ENCODE data around the gene CEP152. TPM values are rescaled to one million over a fixed set of nuclear protein-coding genes. Genes with fewer than 3 reads are reported as not detected.

The CEP152 gene
- total RNA-seq, 1 donor from 2014 or later = 4.7 TPM

DNA sequence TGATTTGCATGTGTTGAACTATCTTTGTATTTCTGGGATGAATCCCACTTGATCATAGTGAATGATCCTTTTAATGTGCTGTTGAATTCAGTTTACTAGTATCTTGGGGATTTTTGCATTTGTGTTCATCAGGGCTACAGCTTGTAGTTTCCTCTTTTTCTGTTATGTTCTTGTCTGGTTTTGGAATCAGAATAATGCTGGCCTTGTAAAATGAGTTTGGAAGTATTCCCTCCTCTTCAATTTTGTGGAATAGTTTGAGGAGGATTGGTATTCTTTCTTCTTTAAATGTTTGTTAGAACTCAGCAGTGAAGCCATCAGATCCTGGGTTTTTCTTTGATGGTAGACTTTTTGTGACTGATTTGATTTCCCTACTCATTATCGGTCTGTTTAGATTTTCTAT lies 102.2 kb downstream of the CEP152 start:
- no peak for DNase-seq (ENCODE audit: low spot score)

DNA sequence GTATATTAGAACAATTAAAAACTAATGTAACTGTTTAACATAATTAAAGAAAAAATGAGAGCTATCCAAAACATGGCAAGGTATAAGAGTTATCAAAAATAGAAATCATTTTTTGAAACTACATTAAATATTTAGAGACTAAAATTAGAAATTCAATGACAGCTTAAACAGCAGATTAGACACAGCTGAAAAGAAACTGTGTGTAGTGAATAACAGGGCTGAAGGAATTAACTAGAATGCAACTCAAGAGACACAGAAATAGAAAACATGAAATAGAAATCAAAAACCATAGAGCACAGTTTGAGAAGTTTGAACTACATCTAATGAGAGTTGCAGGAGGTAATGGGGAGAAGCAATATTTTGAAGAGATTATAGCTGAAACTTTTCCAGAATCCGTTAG lies 105.5 kb downstream of the CEP152 start:
- DNase-seq (ENCODE audit: low spot score) = no peak

DNA sequence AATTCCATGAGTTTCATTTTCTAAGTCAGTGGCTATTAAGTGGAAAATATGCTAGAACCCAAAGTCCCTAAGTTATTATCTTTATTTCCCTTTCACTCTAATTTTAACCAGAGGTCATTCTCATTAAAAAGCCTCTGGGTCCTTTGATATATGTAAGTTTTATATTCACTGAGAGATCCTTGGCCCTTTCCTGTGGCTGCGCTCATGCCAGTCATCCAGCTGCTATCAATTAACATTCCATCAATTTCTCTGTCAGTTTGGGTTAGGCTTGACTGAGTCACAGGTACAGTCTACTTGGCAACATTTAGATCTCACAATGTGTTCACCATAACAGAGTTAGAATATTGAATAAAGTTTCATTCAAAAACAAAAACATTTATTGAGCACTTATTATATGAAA lies 107.3 kb downstream of the CEP152 start:
- DNase-seq (ENCODE audit: low spot score) = no peak

DNA sequence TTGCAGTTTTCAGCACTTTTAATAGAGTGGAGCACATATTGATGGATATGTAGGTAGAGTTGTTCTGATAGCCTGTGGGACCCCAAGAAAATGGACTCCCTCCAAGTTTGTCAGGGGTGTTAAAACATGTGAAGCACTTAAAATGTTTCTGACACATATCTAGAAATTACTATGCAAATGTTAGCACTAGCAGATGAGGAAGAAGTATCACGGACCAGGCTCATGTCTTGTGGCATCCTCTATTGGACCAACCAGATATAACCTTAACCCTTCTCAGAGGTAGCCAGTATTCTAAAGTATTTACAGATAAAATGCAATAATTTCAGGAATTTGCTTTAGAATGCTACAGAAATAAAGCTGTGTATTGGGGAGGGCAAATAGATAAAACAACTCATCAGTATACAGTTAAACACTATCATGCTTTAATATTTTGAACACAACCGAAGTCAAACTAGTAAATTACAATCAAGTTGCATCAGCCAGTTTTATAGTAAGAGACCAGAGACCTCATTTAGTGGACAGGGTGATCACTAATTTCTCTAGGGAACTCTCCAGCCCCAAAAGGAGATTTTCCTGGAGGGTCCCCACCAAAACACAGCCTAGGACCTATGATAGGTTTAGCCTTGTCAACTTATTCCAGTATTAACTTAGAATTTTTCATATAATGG lies 108.2 kb downstream of the CEP152 start:
- DNase-seq (ENCODE audit: low spot score) = no peak

DNA sequence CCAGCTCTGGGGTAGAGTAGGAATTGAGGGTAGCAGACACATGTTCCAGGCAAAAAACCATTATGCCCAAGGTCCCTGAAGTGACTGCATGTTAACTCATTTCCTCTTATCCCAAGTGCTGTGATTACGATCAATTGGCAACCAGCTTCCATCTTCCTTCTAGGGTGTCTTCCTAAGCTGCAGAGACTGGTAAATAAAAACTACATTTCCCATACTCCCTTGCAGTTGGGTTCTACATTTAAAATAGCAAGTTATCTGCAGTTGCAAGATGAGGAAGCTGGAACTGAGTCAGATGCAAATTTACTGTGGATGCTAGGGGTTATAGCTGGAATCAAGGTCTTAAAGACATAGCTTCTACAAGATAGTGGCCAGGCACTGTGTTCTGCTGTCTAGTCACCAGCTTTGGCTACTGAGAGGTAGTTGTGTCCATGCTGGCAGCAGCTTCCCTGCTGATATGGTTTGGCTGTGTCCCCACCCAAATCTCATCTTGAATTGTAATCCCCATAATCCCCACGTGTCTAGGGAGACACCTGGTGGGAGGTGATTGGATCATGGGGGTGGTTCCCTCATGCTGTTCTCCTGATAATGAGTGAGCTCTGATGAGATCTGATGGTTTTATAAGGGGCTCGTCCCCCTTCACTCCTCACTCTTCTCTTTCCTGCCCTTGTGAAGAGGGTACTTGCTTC lies 114.1 kb downstream of the CEP152 start:
- DNase-seq (ENCODE audit: low spot score) = no peak

DNA sequence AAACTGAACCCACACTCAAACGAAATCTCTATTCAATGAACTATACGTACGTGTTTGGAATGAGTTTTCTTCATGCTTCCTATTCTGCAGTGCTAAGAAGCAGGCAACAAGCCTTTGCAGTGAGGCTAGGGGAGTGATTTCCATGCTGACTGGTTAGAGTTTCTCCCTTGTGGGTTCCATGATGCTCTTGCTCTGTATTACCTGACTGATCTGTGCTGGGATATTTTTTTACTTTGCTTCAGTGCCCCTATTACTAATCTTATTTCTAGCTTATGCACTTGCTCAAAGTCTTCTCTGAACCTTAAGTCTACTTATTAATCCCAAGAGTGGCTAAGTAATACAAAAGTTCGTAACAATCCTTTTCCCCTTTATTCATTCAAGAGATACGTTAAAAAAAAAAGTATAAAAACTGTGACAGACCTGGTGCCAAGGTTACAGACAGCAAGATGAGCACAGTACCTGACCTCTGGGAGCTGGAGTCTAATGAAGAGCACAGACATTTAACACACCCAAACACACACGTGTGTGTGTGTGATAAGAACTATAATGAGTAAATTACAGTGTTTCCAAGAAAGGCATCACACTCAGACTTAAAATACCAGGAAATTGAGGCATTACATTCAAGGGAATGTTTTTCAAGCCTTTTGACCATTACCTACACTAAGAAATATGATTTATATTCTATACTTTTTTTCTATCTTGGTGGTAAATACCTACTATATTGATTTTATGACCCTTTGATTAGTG lies 114.9 kb downstream of the CEP152 start:
- DNase-seq (ENCODE audit: low spot score) = no peak

DNA sequence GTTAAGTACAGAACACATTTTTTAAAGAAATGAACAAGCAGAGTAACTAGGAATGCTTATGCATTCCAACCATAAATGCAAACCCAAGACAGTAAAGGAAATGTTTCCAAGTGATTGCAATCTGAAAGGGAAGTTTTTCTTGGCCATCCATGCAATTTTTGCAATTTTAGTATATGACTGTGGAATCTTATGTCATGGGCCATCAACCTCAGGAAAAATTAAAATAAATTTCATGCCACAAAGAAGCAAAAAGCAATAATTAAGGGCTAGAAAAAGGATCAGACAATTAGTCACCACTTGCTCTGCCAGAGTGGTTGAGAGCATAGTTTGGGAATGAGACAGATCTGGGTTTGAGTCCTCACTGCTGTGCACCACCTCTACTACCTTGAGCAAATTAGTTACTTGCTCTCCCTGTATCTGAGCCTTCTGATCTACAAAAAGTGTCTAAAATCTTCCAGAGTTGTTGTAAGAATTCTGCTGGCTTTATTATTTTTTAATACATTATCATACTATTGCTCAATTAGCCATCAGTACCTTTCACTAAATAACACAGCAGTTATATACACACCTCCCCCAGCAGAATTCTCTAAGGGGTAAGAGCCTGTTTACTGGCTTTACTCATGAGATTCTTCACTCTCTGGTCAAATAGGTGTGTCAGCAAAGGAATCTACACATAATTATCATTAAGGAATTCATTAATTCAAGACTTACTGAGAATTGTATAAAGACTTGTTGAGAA lies 115.6 kb downstream of the CEP152 start:
- DNase-seq (ENCODE audit: low spot score) = no peak

DNA sequence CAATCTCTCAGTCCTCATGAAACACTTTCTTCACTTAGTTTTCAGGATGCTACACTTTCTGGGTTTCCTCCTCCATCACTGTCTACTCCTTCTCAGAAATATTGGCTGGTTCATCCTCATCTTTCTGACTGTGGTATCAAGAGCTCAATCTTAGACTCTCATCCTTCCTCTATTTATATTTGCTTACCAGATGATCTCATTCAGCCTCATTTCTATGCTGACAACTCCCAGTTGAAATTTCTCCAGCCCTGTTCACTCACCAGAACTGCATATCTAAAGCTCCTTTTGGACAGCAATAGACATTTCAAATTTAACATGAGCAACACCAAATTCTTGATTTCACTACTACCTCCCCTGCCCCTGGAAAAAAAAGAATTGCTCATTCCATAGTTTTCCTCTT lies 117.4 kb downstream of the CEP152 start:
- no peak for DNase-seq (ENCODE audit: low spot score)

DNA sequence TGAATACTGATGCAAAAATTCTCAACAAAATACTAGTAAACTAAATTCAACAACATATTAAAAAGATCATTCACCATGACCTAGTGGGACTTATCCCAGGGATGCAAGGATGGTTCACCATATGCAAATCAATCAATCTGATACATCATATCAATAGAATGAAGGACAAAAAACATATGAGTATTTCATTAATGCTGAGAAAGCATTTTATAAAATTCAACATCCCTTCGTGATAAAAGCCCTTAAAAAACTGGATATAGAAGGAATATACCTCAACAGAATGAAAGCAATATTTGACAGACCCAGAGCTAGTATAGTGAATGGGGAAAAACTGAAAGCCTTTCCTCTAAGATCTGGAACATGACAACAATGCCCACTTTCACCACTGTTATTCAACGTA lies 122.4 kb downstream of the CEP152 start:
- DNase-seq (ENCODE audit: low spot score) = no peak

Other genes starting within 250 kb of the CEP152 start
- gene FBN1, start 165.4 kb downstream of the CEP152 start, total RNA-seq = 37.1 TPM
- gene EID1, start 67.1 kb upstream of the CEP152 start, total RNA-seq = 119 TPM
- 0.55 TPM for gene SHC4, start 152.8 kb upstream of the CEP152 start, total RNA-seq
- gene SECISBP2L, start 235.4 kb upstream of the CEP152 start, total RNA-seq = 72.3 TPM

Measured in ureter (tissue), 1 donor.